Endothelial cell of umbilical vein (primary cell): ENCODE results near the gene CDC37. TPM values are rescaled to one million over a fixed set of nuclear protein-coding genes. Genes with fewer than 3 reads are reported as not detected.

Source experiments
- BruUV-seq: library from RNA; stranded (reverse); fragments of 400-500 nt; replicated peaks from 2 replicates; lab custom pipeline; 2021; lab: Mats Ljungman, UMichigan
- CTCF ChIA-PET: fragments of 300-600, 350-600 bp; sonication (Branson Sonifier 250); formaldehyde crosslinking; loops from one replicate; lab custom pipeline; 2021; ENCODE audit warnings: antibody characterized with exemption, inconsistent platforms; lab: Charles Lee
- POLR2A ChIA-PET: fragments of 300-600, 350-600 bp; sonication (Branson Sonifier 250); formaldehyde crosslinking; loops from one replicate; lab custom pipeline; 2021; ENCODE audit warnings: antibody characterized with exemption, inconsistent platforms; lab: Charles Lee
- DNase-seq: peaks from one replicate; pipeline ENCODE4 v3.0.0-alpha.2; 2011; ENCODE audit warnings: low read depth, low spot score
- FAIRE-seq: peaks from 2 replicates; lab custom pipeline; 2011; peaks lifted over from hg19 to GRCh38; lab: Jason Lieb, UNC
- H2AFZ ChIP-seq: 2 replicates; pipeline ENCODE4 v1.6.0; 2012; ENCODE audit warnings: low read depth, low read length, control low read depth, inconsistent platforms
- H3K27ac ChIP-seq: 2 replicates; pipeline ENCODE4 v1.5.1; 2011; ENCODE audit warnings: low read depth, mild to moderate bottlenecking, control low read depth, low read length, moderate library complexity; ENCODE audit not compliant: insufficient read depth
- H3K27me3 ChIP-seq, 2 experiments: 2 replicates each; pipeline versions ENCODE4 v1.6.0 to v1.6.1; 2011; ENCODE audit warnings: low read length in 2 of 2, mixed read lengths in 1 of 2; ENCODE audit not compliant: control insufficient read depth in 2 of 2, insufficient read depth in 2 of 2
- H3K36me3 ChIP-seq, 2 experiments: 2 replicates in 1 of 2; 3 replicates in 1 of 2; pipeline ENCODE4 v1.5.1; 2011; ENCODE audit warnings: low read length in 2 of 2, mild to moderate bottlenecking in 1 of 2, moderate library complexity in 1 of 2; ENCODE audit not compliant: control insufficient read depth in 2 of 2, insufficient read depth in 2 of 2; ENCODE audit errors: extremely low read depth in 1 of 2
- H3K4me1 ChIP-seq: 3 replicates; pipeline ENCODE4 v1.5.1; 2011; ENCODE audit warnings: mild to moderate bottlenecking, low read length; ENCODE audit not compliant: control insufficient read depth, insufficient read depth; ENCODE audit errors: extremely low read depth
- H3K4me2 ChIP-seq: 2 replicates; pipeline ENCODE4 v1.6.1; 2011; ENCODE audit warnings: low read length, control low read depth, mixed read lengths; ENCODE audit not compliant: insufficient read depth
- H3K4me3 ChIP-seq, 3 experiments: fragments of 200-600 bp in 1 of 3; sonication (generic), shearing (Covaris generic) in 1 of 3; replicated peaks in 1 of 3; 2 replicates each; pipeline ENCODE4 v1.5.1; 2011 to 2016; ENCODE audit warnings: control low read depth in 3 of 3, low read length in 3 of 3, mild to moderate bottlenecking in 2 of 3, inconsistent platforms in 1 of 3, low read depth in 1 of 3, moderate library complexity in 1 of 3; ENCODE audit not compliant: insufficient read depth in 1 of 3
- H3K79me2 ChIP-seq: 2 replicates; pipeline ENCODE4 v1.6.0; 2012; ENCODE audit warnings: low read length, inconsistent platforms; ENCODE audit not compliant: control insufficient read depth, insufficient read depth
- H3K9ac ChIP-seq: replicated peaks from 2 replicates; pipeline ENCODE3; 2011; ENCODE audit warnings: low read length, control low read depth; ENCODE audit not compliant: insufficient read depth; ENCODE audit errors: extremely low read depth
- H3K9me1 ChIP-seq: replicated peaks from 3 replicates; pipeline ENCODE4 v1.6.0; 2011; ENCODE audit warnings: mild to moderate bottlenecking, low read length; ENCODE audit not compliant: control insufficient read depth, insufficient read depth; ENCODE audit errors: extremely low read depth
- H3K9me3 ChIP-seq: replicated peaks from 2 replicates; pipeline ENCODE4 v1.5.1; 2012; ENCODE audit warnings: low read length, inconsistent platforms; ENCODE audit not compliant: control insufficient read depth, insufficient read depth
- H4K20me1 ChIP-seq: replicated peaks from 2 replicates; pipeline ENCODE3; 2011; ENCODE audit warnings: mild to moderate bottlenecking, low read length; ENCODE audit not compliant: control insufficient read depth, insufficient read depth; ENCODE audit errors: extremely low read depth
- CTCF ChIP-seq, 2 donors: IDR thresholded peaks; 1 replicate in 1 of 2; 2 replicates in 1 of 2; pipeline ENCODE4 v1.5.1; 2011; ENCODE audit warnings: low read length in 2 of 2, mild to moderate bottlenecking in 2 of 2, moderate library complexity in 2 of 2, control low read depth in 1 of 2, inconsistent platforms in 1 of 2, low read depth in 1 of 2; ENCODE audit not compliant: insufficient read depth in 1 of 2; ENCODE audit errors: extremely low read depth in 1 of 2
- EZH2 ChIP-seq: IDR thresholded peaks from 2 replicates; pipeline ENCODE4 v1.6.1; 2012; ENCODE audit warnings: borderline replicate concordance, low read depth, mild to moderate bottlenecking, moderate library complexity, low read length, inconsistent platforms; ENCODE audit not compliant: severe bottlenecking
- JUN ChIP-seq: IDR thresholded peaks from 2 replicates; pipeline ENCODE4 v1.6.1; 2011; ENCODE audit warnings: borderline replicate concordance, low read depth; ENCODE audit not compliant: insufficient read length, insufficient read depth
- POLR2A ChIP-seq: IDR thresholded peaks from 2 replicates; pipeline ENCODE4 v1.6.1; 2012; ENCODE audit warnings: low read depth, mild to moderate bottlenecking, control low read depth, low read length
- POLR2AphosphoS5 ChIP-seq: IDR thresholded peaks from 2 replicates; pipeline ENCODE4 v1.6.1; 2012; ENCODE audit warnings: low read depth, mild to moderate bottlenecking, control low read depth, low read length, moderate library complexity; ENCODE audit not compliant: insufficient read depth
- dilution Hi-C: fragments of 300-500 bp; cut with MboI; formaldehyde crosslinking; loops from one replicate; pipeline ENCODE4 v1.15.0; 2019; ENCODE audit warnings: low sequenced_read_pairs; ENCODE audit not compliant: extremely low pct_ligation_motif_present
- intact Hi-C: fragments of 100-400 bp; cut with micrococcal nuclease; formaldehyde crosslinking; loops from one replicate; pipeline ENCODE4 v1.10.0; 2022
- polyA plus RNA-seq, 4 experiments: library from polyadenylated mRNA; depleted of rRNA in 3 of 4; stranded (reverse) in 3 of 4; unstranded in 1 of 4; fragments of >200 nt; gene quantifications; 2 replicates each; pipeline versions ENCODE4 v1.2.1 to v1.2.3, GENCODE V29; 2011 to 2012; ENCODE audit warnings: missing spikeins in 1 of 4
- total RNA-seq: library from RNA; stranded (reverse); gene quantifications from 2 replicates; pipeline ENCODE4 v1.2.3, GENCODE V29; 2021

CDC37 gene
- total and polyA plus RNA-seq, 2 donors (not counting 3 experiments of a cell fraction or from before 2014, with no cell fraction given) = 300 to 372 TPM

- Histone ChIP-seq H3K36me3 (peaks cover 0 to 8% of the 10 kb centered on the region in 2 experiments), H3K9me1 (no peaks in the 10 kb centered on the region), H3K79me2 (peaks cover 7% of the 10 kb centered on the region), H3K4me3 (peak overlapping the region; percentile 78 to 96 (median 89)), H3K4me1 (peaks cover 12% of the 10 kb centered on the region), H3K27me3 (no peaks in the 10 kb centered on the region), H3K9me3 (no peaks in the 10 kb centered on the region), H3K9ac (peak overlapping the region; percentile 70), H4K20me1 (no peaks in the 10 kb centered on the region), H3K4me2 (peak overlapping the region; percentile 93), H3K27ac (peak overlapping the region; percentile 10), H2AFZ (peak overlapping the region; percentile 88)
- TF ChIP-seq JUN = no peak
- TF ChIP-seq POLR2A = no peak
- no peak for TF ChIP-seq POLR2AphosphoS5
- no peak for TF ChIP-seq CTCF (IDR thresholded peaks at IDR 0.05; ENCODE audit: extremely low read depth in 1 of 2, insufficient read depth in 1 of 2, low read depth in 1 of 2, low read length in 2 of 2)
- TF ChIP-seq EZH2 = no peak
- FAIRE-seq = peak; percentile 64
- ChIA-PET POLR2A (interaction anchor here (1.3 kb wide), 1 partner anchor 45 kb away, joined by 3 read pairs; no protein-coding TSS in a partner anchor), CTCF (interaction anchor here (1.0 to 4.7 kb wide), 5 partner anchors 9 to 120 kb away, joined by 4 to 35 read pairs (median 16); partner anchors contain the start of gene ICAM1)
- peak; percentile 12 for DNase-seq
- intact Hi-C loops = loop anchor here (1.0 to 10.0 kb wide), 4 partner anchors 46 to 258 kb away; partner anchors contain the start of gene DNMT1
- dilution Hi-C loops = no loop called here
- BruUV-seq = TSS peak; percentile 71
These were observed 23.4 kb downstream of the CDC37 start for GRCh38 chr19:10379880-10380312.
